Measurements from ENCODE around the gene CYP20A1.

The CYP20A1 gene

GRCh38 chr2:203328760-203329540, 90.1 kb downstream of the CYP20A1 start:
- Histone ChIP-seq H3K4me1 (ENCODE audit: low read depth, poor library complexity, severe bottlenecking) (peaks cover 31% of the 10 kb centered on the region), H3K27ac (peak overlapping the region; percentile 68), H3K9ac (peak overlapping the region; percentile 71), H2AFZ (ENCODE audit: low read depth) (peak overlapping the region; percentile 97), H3K79me2 (ENCODE audit: insufficient read depth, low read depth) (peaks cover 33% of the 10 kb centered on the region; the same call in 1 of the 2 replicates), H3K4me3 (IDR thresholded peaks at IDR 0.05; ENCODE audit: insufficient read depth, low read depth, low read length) (peak overlapping the region; percentile 76), H4K20me1 (ENCODE audit: insufficient read depth) (no peaks in the 10 kb centered on the region), H3K4me2 (peak overlapping the region; percentile 97), H3K27me3 (ENCODE audit: insufficient read depth, low read depth) (no peaks in the 10 kb centered on the region), H3K36me3 (ENCODE audit: insufficient read depth) (no peaks in the 10 kb centered on the region)
- TF ChIP-seq, protein P1, sequence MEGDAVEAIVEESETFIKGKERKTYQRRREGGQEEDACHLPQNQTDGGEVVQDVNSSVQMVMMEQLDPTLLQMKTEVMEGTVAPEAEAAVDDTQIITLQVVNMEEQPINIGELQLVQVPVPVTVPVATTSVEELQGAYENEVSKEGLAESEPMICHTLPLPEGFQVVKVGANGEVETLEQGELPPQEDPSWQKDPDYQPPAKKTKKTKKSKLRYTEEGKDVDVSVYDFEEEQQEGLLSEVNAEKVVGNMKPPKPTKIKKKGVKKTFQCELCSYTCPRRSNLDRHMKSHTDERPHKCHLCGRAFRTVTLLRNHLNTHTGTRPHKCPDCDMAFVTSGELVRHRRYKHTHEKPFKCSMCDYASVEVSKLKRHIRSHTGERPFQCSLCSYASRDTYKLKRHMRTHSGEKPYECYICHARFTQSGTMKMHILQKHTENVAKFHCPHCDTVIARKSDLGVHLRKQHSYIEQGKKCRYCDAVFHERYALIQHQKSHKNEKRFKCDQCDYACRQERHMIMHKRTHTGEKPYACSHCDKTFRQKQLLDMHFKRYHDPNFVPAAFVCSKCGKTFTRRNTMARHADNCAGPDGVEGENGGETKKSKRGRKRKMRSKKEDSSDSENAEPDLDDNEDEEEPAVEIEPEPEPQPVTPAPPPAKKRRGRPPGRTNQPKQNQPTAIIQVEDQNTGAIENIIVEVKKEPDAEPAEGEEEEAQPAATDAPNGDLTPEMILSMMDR (conservative IDR thresholded peaks at IDR 0.05; ENCODE audit: low read depth, low read length) = no peak

- no peaks in the 10 kb centered on the region for H3K27me3 ChIP-seq (ENCODE audit: insufficient read depth, low read depth)
- no peak overlapping the region for H2AFZ ChIP-seq (ENCODE audit: low read depth)
- H3K4me1 ChIP-seq (ENCODE audit: low read depth, poor library complexity, severe bottlenecking) = peaks cover 27% of the 10 kb centered on the region
- peaks cover 4% of the 10 kb centered on the region; the same call in 1 of the 2 replicates for H3K36me3 ChIP-seq (ENCODE audit: insufficient read depth)
- H3K79me2 ChIP-seq (ENCODE audit: insufficient read depth, low read depth) = peaks cover 42% of the 10 kb centered on the region; the same call in 1 of the 2 replicates
- no peak overlapping the region for H3K9ac ChIP-seq
- peak overlapping the region; percentile 97; the same call in 1 of the 2 replicates for H3K4me2 ChIP-seq
- no peaks in the 10 kb centered on the region for H4K20me1 ChIP-seq (ENCODE audit: insufficient read depth)
- no peak overlapping the region for H3K4me3 ChIP-seq (IDR thresholded peaks at IDR 0.05; ENCODE audit: insufficient read depth, low read depth, low read length)
- H3K27ac ChIP-seq = no peak overlapping the region
- TF ChIP-seq, protein P1 (conservative IDR thresholded peaks at IDR 0.05; ENCODE audit: low read depth, low read length) = no peak
These were observed 91.6 kb downstream of the CYP20A1 start for GRCh38 chr2:203330434-203330833.

- Histone ChIP-seq H3K27ac (no peak overlapping the region), H2AFZ (ENCODE audit: low read depth) (no peak overlapping the region), H3K4me3 (IDR thresholded peaks at IDR 0.05; ENCODE audit: insufficient read depth, low read depth, low read length) (no peak overlapping the region), H3K4me2 (no peak overlapping the region), H3K4me1 (ENCODE audit: low read depth, poor library complexity, severe bottlenecking) (no peaks in the 10 kb centered on the region), H3K36me3 (ENCODE audit: insufficient read depth) (peaks cover 4% of the 10 kb centered on the region; the same call in 1 of the 2 replicates), H3K9ac (no peak overlapping the region), H3K79me2 (ENCODE audit: insufficient read depth, low read depth) (peaks cover 27% of the 10 kb centered on the region), H3K27me3 (ENCODE audit: insufficient read depth, low read depth) (no peaks in the 10 kb centered on the region), H4K20me1 (ENCODE audit: insufficient read depth) (no peaks in the 10 kb centered on the region)
- TF ChIP-seq, protein P1 (conservative IDR thresholded peaks at IDR 0.05; ENCODE audit: low read depth, low read length) = no peak
These were observed 99.5 kb downstream of the CYP20A1 start for GRCh38 chr2:203338322-203338721.

- no peaks in the 10 kb centered on the region for H3K4me1 ChIP-seq (ENCODE audit: low read depth, poor library complexity, severe bottlenecking)
- H3K4me3 ChIP-seq (IDR thresholded peaks at IDR 0.05; ENCODE audit: insufficient read depth, low read depth, low read length) = no peak overlapping the region
- H3K27ac ChIP-seq = no peak overlapping the region
- H3K36me3 ChIP-seq (ENCODE audit: insufficient read depth) = no peaks in the 10 kb centered on the region
- H4K20me1 ChIP-seq (ENCODE audit: insufficient read depth) = no peaks in the 10 kb centered on the region
- H3K27me3 ChIP-seq (ENCODE audit: insufficient read depth, low read depth) = no peaks in the 10 kb centered on the region
- TF ChIP-seq, protein P1 (conservative IDR thresholded peaks at IDR 0.05; ENCODE audit: low read depth, low read length) = no peak
- peaks cover 14% of the 10 kb centered on the region for H3K79me2 ChIP-seq (ENCODE audit: insufficient read depth, low read depth)
- no peak overlapping the region for H3K4me2 ChIP-seq
- no peak overlapping the region for H3K9ac ChIP-seq
- H2AFZ ChIP-seq (ENCODE audit: low read depth) = no peak overlapping the region
These were observed 102.1 kb downstream of the CYP20A1 start for GRCh38 chr2:203340791-203341487.

Measured in KMS-11 (cell line).